Measurements from ENCODE around the gene MCF2L2. TPM values are rescaled to one million over a fixed set of nuclear protein-coding genes. Genes with fewer than 3 reads are reported as not detected.

MCF2L2 gene
- total RNA-seq, 1 donor: under 0.01 TPM

- Histone ChIP-seq H3K79me2 (ENCODE audit: insufficient read depth, low read length) (no peaks in the 10 kb centered on the region), H3K9me3 (ENCODE audit: low read depth, low read length) (no peaks in the 10 kb centered on the region), H2AFZ (ENCODE audit: low read length) (no peak overlapping the region), H3K27ac (ENCODE audit: low read depth, low read length) (no peak overlapping the region), H3K27me3 (ENCODE audit: insufficient read depth, low read length) (peaks cover 4% of the 10 kb centered on the region), H3K4me1 (ENCODE audit: insufficient read depth, low read length) (no peaks in the 10 kb centered on the region), H3K36me3 (ENCODE audit: insufficient read depth, low read length) (no peaks in the 10 kb centered on the region), H3K4me3 (ENCODE audit: insufficient read depth, low read length) (no peak overlapping the region), H3K4me2 (ENCODE audit: insufficient read depth, low read length) (no peak overlapping the region), H4K20me1 (ENCODE audit: insufficient read depth, low read length) (no peaks in the 10 kb centered on the region)
- TF ChIP-seq CTCF (IDR thresholded peaks at IDR 0.05; ENCODE audit: extremely low read depth, low read depth, low read length): no peak
- no peak for DNase-seq (ENCODE audit: insufficient read length, low spot score, missing footprints)
These were observed 41.8 kb downstream of the MCF2L2 start for GRCh38 chr3:183386651-183387050.

GRCh38 chr3:183385698-183386613 is 42.5 kb downstream of the MCF2L2 start:
- H3K4me3 ChIP-seq (ENCODE audit: insufficient read depth, low read length): peak overlapping the region; percentile 25
- H3K4me2 ChIP-seq (ENCODE audit: insufficient read depth, low read length): peak overlapping the region; percentile 57
- H3K27ac ChIP-seq (ENCODE audit: low read depth, low read length): no peak overlapping the region
- H3K79me2 ChIP-seq (ENCODE audit: insufficient read depth, low read length): no peaks in the 10 kb centered on the region
- peak overlapping the region; percentile 42 for H2AFZ ChIP-seq (ENCODE audit: low read length)
- DNase-seq (ENCODE audit: insufficient read length, low spot score, missing footprints): peak; percentile 86
- no peaks in the 10 kb centered on the region for H3K9me3 ChIP-seq (ENCODE audit: low read depth, low read length)
- no peaks in the 10 kb centered on the region for H4K20me1 ChIP-seq (ENCODE audit: insufficient read depth, low read length)
- peak; percentile 78 for TF ChIP-seq CTCF (IDR thresholded peaks at IDR 0.05; ENCODE audit: extremely low read depth, low read depth, low read length)
- H3K27me3 ChIP-seq (ENCODE audit: insufficient read depth, low read length): peaks cover 4% of the 10 kb centered on the region
- no peaks in the 10 kb centered on the region for H3K36me3 ChIP-seq (ENCODE audit: insufficient read depth, low read length)
- no peaks in the 10 kb centered on the region for H3K4me1 ChIP-seq (ENCODE audit: insufficient read depth, low read length)

- H3K4me2 ChIP-seq (ENCODE audit: insufficient read depth, low read length): no peak overlapping the region
- H4K20me1 ChIP-seq (ENCODE audit: insufficient read depth, low read length): no peaks in the 10 kb centered on the region
- peaks cover 4% of the 10 kb centered on the region for H3K27me3 ChIP-seq (ENCODE audit: insufficient read depth, low read length)
- H3K36me3 ChIP-seq (ENCODE audit: insufficient read depth, low read length): no peaks in the 10 kb centered on the region
- no peak overlapping the region for H2AFZ ChIP-seq (ENCODE audit: low read length)
- H3K79me2 ChIP-seq (ENCODE audit: insufficient read depth, low read length): no peaks in the 10 kb centered on the region
- no peak overlapping the region for H3K4me3 ChIP-seq (ENCODE audit: insufficient read depth, low read length)
- H3K27ac ChIP-seq (ENCODE audit: low read depth, low read length): no peak overlapping the region
- H3K9me3 ChIP-seq (ENCODE audit: low read depth, low read length): no peaks in the 10 kb centered on the region
- H3K4me1 ChIP-seq (ENCODE audit: insufficient read depth, low read length): no peaks in the 10 kb centered on the region
- no peak for DNase-seq (ENCODE audit: insufficient read length, low spot score, missing footprints)
- no peak for TF ChIP-seq CTCF (IDR thresholded peaks at IDR 0.05; ENCODE audit: extremely low read depth, low read depth, low read length)
These were observed 46.7 kb downstream of the MCF2L2 start for GRCh38 chr3:183381673-183382072.

GRCh38 chr3:183381179-183381578 is 47.2 kb downstream of the MCF2L2 start:
- H3K4me2 ChIP-seq (ENCODE audit: insufficient read depth, low read length): no peak overlapping the region
- no peaks in the 10 kb centered on the region for H4K20me1 ChIP-seq (ENCODE audit: insufficient read depth, low read length)
- DNase-seq (ENCODE audit: insufficient read length, low spot score, missing footprints): no peak
- peaks cover 4% of the 10 kb centered on the region for H3K27me3 ChIP-seq (ENCODE audit: insufficient read depth, low read length)
- H3K79me2 ChIP-seq (ENCODE audit: insufficient read depth, low read length): no peaks in the 10 kb centered on the region
- H2AFZ ChIP-seq (ENCODE audit: low read length): peak overlapping the region; percentile 65
- H3K9me3 ChIP-seq (ENCODE audit: low read depth, low read length): no peaks in the 10 kb centered on the region
- H3K4me1 ChIP-seq (ENCODE audit: insufficient read depth, low read length): no peaks in the 10 kb centered on the region
- H3K36me3 ChIP-seq (ENCODE audit: insufficient read depth, low read length): no peaks in the 10 kb centered on the region
- H3K27ac ChIP-seq (ENCODE audit: low read depth, low read length): no peak overlapping the region
- H3K4me3 ChIP-seq (ENCODE audit: insufficient read depth, low read length): no peak overlapping the region
- TF ChIP-seq CTCF (IDR thresholded peaks at IDR 0.05; ENCODE audit: extremely low read depth, low read depth, low read length): no peak

Measured in osteoblast (primary cell).